Left renal pelvis (tissue), 4 donors: Measurements from ENCODE around the gene XPR1. TPM values are rescaled to one million over a fixed set of nuclear protein-coding genes. Genes with fewer than 3 reads are reported as not detected.
"Not testable (repeated sequence)": the region's sequence is repeated elsewhere in the genome, so short reads cannot be mapped to it uniquely, and the experiment has no call there.

Experiments used
- DNase-seq, 4 donors: peaks; one replicate each; pipeline ENCODE4 v3.0.0-alpha.2; 2013; ENCODE audit warnings: low read depth in 4 of 4, low spot score in 3 of 4
- polyA plus RNA-seq, 4 donors: library from polyadenylated mRNA; unstranded; fragments of 120-200 nt; gene quantifications; one replicate each; pipeline ENCODE4 v1.2.1, GENCODE V29; 2013; ENCODE audit not compliant: insufficient read length in 4 of 4

XPR1 gene
- polyA plus RNA-seq, 4 donors: 21.5 to 43.0 (median 38.8) TPM

DNA sequence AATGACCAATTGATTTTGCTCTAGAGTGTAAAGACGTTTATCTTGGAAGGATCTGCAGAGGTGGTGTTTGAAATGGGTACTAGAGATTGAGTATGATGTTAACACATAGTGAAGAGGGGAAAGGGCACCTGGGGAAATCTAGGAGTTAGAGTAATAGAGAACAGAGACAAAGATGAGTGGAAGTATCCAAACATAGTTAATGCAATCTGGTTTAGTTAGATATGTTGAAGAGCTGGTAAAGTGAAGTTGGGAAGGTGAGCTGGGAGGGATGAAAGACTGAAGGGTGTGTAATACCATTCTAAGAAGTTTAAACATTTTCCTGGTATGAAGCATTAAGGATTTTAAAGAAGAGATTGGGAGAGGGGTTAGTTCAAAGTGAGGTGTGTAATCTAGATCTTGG lies 11.0 kb downstream of the XPR1 start:
- no peak for DNase-seq

DNA sequence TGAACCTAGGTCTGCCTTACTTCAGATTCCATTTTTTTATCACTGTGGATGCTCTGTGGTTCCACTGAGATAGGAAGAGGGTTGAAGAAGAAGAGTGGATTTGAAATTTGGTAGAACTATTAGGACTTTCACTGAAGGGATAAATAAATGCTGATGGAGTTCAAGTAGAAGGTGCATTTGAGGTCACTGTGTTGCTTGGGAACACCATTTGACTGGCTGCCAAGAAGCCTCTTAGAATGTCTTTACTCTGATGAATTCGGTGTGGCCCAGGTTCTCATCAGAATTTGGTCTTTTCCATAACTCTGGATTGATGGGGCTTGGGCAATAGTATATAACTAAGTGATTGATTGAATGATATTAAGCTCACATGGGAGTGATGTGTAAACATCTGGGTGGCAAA lies 11.9 kb downstream of the XPR1 start:
- no peak for DNase-seq

DNA sequence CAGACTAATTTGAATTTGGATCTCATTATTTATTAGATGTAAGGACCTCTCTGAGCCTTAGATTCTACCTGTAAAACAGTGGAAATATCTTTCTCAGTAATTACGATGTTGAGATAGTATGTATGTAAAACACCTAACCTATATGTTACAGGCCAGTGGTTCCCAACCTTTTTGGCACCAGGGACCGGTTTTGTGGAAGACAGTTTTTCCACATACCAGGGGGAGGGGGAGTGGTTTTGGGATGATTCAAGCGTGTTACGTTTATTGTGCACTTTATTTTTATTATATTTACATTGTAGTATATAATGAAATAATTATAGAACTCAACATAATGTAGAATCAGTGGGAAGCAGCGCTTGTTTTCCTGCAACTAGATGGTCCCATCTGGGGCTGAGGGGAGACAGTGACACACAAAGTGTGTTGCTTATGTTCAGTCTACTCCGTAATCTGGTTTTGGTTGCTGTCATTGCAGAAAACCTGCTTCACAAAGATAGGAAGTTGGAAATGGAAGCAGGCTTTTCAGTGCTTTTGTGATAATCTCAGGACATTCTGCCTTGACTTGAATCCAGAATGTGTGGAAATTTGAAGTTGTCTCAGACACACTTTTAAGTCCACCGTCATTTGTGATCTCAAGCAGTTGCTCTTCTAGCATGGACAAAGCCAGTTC lies 12.8 kb downstream of the XPR1 start:
- no peak for DNase-seq

DNA sequence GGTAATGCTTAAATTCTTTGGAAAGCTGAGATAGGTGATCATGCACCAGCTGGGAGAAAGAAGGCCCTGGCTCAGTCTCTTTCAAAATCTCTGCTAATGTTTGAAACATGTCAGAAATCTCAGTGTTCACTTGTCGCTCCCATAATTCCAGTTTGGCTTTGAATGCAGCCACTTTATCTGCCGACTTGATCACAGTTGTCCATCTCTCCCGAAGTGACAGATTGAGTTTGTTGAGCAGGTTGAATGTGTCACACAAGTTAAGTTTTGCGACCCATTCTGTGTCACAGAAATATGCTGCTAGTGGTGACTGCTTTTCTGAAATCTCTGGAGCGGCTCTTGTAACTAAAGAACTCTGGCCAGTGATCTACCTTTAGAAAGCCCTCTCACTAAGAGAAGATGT lies 13.4 kb downstream of the XPR1 start:
- not testable (repeated sequence) for DNase-seq

DNA sequence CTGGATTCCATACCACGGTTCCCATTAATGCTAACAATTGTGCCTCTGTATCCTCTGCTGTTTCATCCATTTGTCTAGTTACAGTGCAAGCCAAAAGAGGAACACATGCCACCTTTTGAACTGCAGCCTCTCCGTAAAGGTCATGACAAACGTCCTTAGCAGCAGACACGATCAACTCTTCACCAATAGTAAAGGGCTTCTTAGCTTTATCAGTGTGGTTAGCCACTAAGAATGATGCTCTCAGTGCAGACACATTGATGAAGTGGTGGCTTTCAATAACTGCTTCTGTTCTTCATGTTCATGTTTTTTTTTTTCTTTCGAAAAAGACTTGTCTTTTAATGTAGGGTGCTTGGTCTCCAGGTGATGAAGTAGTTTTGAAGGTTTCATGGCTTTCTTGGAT lies 14.3 kb downstream of the XPR1 start:
- DNase-seq: no peak

DNA sequence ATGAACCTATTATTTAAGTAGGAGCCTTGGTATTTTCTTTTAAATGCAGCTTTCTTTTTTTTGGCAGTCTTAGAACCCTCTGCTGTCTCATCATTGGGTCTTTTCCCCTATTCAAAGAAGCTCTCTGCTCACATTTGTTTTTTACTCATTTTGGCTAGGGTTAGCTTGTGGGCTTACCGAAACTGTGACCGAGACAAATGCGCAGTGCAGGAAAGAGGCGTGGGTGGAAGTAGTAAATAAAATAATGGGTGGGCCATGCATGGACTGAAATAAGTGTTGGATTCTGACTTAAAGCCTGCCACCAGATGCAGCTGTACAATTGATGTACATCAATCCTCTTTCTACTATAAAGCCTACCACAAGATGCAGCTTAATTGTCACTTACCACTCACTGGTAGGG lies 14.7 kb downstream of the XPR1 start:
- DNase-seq: no peak

DNA sequence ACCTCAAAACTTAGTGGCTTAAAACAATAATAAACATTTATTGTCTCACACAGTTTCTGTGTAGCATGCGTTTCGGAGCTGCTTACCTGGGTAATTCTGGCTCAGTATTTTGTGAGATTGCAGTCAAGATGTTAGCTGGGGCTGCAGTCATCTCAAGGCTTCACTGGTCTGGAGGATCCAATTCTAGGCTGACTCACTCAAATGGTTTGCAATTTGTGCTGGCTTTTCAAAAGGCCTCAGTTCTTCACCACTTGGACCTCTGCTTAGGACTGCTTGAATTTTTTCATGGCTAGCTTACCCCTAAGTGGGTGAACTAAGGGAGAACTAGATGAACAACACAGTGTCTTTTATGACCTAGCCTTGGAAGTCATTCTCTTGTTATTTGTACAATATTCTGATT lies 21.0 kb downstream of the XPR1 start:
- no peak for DNase-seq

DNA sequence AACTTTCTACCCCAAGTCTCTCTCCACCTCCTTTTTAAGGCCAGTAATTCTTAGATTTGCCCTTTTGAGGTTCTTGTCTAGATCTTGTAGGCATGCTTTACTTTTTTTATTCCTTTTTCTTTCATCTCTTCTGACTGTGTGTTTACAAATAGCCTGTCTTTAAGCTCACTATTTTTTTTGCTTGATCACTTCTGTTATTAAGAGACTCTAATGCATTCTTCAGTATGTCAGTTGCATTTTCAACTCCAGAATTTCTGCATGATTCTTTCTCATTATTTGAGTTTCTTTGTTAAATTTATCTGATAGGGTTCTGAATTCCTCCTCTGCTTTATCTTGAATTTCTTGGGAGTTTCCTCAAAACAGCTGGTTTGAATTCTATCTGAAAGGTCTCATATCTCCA lies 30.9 kb downstream of the XPR1 start:
- DNase-seq: no peak

DNA sequence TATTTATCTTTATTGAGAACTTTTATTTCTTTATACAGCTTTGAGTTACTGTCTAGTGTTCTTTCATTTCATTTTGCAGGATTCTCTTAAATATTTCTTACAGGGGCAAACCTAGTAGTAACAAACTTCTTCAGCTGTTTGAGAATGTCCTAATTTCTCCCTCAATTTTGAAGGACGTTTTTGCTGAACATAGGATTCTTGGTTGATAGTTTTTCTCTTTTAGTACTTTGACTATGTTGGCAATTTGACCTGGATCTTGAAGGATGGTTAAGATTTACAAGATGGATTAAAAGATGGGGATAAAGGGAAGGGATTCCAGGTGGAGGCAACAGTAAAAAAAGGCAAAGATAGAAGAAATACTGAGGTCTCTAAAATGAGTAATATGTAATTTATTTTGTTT lies 38.9 kb downstream of the XPR1 start:
- no peak for DNase-seq

DNA sequence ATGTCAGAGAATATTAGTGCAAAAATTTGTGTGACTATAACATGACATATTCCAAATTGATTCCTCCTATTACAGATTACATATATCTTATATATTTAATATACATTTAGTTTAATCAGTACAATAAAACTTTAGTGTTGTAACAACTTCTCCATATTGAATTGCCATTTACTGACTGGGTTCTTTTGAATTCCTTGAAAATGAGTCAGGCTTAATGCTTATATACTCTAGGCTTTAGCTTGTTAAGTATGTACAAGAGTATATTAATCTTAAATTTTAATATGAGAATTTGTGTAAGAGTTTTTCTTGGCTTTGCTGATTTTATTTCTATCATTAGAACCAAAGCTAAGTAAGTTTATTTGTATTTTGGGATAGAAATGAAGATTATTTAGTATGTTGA lies 40.3 kb downstream of the XPR1 start:
- no peak for DNase-seq

DNA sequence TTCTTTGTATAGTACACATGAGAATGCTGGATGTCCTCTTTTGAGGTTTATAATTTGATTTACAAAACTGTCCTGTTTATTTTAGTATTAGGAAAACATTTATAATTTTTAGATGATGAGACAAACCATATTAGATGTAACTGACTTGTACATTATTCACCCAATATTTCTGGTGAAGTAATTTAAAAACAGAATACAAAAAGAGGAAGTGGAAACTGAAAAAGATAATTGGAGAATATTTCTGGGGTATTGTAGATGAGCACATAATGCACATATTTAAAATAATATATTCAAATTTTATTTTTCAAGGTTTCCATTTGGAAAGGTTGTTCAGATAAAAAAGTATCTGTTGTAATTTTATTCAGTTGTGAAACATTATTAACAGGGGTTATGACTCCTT lies 40.7 kb downstream of the XPR1 start:
- DNase-seq: no peak

DNA sequence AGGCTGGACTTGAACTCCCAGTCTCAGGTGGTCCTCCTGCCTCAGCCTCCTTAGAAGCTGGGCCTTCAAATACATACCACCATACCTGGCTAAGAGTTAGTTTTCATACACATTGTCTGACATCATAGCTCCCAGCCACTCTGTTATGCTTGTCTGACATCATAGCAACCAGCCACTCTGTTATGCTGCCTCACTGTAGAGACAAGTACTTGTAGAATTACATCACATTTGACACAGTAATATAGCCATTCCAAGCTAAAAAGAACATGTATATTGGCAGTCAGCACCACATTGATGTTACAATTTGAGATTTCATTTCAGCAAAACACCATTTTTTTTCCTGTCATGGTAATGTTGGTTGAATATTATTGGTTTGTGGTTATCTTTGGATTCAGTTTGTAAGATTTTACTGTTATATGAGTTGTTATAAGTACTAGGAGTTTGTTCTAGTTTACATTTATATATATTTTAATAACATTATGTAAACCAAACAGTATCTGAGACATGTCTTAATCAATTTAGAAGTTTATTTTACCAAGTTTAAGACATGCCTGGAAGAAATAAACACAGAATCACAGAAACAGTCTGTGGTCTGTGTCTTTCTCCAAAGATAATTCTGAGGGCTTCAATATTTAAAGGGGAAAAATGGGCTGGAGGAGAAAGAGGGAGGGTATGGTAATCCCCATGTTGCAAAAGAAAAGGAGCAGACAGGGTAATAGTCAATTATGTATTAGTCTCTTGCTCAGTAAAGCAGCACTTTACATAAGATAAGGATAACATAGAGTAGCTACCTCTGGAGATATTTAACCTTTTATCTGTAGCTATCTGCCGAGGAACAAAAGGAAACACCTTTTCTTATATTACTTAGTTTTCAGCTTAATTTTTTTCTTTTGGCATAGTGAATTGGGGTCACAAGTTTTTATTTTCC lies 43.0 kb downstream of the XPR1 start:
- DNase-seq: no peak

DNA sequence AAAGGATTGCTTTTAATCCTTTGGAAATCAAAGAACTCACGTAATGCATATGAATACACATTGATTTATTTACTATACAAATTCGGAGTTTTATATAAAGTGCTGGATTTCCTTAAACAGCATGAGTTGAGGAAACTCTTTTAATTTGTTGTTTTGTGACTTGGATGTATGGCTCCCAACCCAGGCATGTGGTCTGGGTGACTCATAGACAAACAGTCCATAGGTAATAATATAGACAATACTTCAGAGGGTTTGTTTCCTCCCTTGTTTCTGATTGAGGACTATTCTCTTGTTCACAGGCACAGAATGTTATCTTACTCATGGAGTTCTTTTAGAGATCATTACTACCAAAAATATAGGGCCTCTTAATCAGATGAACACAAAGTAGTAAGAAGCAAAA lies 43.8 kb downstream of the XPR1 start:
- no peak for DNase-seq

DNA sequence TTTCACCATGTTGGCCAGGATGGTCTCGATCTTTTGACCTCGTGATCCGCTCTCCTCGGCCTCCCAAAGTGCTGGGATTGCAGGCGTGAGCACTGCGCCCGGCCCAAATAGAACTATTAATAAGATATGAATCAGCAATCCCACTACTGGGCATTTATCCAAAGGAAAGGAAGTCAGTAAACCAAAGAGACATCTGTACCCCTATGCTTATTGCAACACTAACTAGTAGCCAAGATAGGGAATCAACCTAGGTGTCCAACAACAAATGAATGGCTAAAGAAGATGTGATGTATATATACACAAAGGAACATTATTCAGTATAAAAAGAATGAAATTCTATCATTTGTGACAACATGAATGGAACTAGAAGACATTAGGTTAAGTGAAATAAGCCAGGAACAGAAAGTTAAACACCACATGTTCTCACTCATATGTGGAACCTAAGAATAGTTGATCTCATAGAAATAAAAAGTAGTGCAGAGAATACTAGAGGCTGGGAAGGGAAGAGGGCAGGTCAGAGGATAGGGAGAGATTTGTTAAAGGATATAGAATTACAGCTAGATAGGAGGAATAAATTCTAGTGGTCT lies 48.8 kb downstream of the XPR1 start:
- no peak for DNase-seq

DNA sequence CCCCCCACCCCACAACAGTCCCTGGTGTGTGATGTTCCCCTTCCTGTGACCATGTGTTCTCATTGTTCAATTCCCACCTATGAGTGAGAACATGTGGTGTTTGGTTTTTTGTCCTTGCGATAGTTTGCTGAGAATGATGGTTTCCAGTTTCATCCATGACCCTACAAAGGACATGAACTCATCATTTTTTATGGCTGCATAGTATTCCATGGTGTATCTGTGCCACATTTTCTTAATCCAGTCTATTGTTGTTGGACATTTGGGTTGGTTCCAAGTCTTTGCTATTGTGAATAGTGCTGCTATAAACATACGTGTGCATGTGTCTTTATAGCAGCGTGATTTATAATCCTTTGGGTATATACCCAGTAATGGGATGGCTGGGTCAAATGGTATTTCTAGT lies 51.3 kb downstream of the XPR1 start:
- DNase-seq: not testable (repeated sequence)

DNA sequence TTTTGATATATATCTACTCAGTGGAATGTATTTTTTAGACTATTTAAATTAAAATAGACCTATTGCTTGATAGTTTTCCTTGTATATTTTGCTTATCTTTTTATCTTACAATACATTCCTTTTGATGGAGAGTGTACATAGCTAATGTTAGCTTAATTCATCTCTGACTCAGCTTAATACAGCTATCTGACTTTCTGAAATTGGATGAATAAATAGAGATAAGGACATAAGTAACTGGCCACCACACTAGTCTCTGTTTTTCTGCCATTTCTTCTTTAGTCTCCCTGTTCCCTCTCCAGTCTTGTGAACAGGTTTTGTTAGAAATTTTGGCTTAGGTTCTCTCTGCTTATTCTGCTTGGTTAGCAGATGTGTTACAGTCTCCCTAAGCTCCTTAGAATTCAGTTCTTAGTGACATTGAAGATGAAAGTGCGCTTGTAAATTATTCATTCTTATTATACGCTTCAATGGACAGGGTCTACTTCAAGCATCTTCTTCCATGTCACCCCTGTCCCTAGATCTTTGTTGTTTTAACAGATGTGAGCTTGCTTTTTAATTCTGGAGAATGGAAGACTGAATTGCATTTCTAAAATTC lies 59.6 kb downstream of the XPR1 start:
- no peak for DNase-seq

DNA sequence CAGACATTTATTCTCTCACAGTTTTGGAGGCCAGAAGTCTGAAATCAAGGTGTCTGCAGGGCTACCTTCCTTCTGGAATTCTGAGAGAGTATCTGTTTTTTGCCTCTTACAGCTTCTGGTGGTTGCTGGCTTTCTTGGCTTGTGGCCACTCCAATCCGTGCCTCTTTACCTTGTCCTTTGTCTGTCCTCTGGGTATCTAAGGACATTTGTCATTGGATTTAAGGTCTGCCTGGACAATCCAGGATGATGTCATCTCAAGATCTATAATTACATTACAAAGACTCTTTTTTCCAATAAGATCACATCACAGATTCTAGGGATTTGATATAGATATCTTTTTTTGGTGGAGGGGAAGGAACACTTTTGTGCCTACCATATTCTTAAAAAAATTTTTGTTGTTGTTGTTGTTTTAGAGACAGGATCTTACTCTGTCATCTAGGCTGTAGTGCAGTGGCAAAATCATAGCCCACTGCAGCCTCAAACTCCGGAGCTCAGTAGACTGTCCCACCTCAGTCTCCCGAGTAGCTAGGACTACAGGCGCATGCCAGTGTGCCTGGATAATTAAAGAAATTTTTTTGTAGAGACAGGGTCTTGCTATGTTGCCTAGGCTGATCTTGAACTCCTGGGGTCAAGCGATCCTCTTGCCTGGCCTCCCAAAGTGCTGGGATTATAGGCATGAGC lies 61.9 kb downstream of the XPR1 start:
- no peak for DNase-seq

DNA sequence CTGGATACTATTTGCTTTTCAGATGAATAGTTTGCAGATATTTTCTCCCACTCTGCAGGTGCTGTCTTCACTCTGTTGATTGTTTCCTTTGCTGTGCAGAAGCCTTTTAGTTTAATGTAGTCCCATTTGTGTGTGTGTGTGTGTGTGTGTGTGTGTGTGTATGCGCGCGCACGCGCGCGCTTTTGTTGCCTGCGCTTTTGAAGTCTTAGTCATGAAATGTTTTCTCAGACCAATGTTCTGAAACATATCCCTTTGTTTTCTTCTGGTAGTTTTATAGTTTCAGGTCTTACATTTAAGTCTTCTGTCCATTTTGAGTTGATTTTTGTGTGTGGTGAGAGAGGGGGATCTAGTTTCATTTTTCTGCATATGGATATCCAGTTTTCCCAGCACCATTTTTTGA lies 63.5 kb downstream of the XPR1 start:
- DNase-seq: no peak

DNA sequence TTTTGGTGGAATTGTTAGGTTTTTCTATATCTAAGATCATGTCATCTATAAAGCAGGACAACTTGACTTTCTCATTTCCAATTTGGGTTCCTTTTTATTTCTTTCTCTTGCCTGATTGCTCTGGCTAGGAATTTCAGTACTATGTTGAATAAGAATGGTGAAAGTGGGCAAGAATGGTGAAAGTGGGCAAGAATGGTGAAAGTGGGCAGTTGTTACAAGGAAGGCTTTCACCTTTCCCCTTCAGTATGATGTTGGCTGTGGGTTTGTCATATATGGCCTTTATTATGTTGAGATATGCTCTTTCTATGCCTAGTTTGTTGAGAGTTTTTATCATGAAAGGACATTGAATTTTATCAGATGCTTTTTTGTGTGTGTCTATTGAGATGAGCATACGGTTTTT lies 64.5 kb downstream of the XPR1 start:
- DNase-seq: no peak

DNA sequence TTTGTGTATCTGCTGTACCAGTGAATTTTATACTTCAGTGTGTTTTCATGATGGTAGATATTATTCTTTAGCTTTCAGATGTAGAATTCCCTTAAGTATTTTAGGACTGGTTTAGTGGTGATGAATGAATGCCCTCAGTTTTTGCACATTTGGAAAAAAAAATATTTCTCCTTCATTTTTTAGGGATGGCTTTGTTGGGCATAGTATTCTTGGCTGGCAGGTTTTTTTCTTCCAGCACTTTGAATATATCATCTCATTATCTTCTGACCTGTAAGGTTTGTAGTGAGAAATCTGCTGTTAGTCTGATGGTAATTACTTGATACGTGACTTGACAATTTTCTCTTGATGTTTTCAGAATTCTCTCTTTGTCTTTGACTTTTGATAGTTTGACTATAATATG lies 66.8 kb downstream of the XPR1 start:
- DNase-seq: no peak

DNA sequence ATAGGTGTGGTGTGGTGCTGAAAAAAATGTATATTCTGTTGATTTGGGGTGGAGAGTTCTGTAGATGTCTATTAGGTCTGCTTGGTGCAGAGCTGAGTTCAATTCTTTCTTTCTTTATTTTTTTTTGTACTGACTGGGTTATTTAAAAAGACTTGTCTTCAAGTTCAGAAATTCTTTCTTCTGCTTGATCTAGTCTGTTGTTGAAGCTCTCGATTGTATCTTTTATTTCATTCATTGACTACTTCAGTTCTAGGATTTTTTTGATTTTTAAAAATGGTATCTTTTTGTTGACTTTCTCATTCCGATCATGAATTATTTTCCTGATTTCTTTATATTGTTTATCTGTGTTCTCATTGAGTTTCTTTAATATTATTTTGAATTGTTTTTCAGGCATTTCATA lies 70.6 kb downstream of the XPR1 start:
- not testable (repeated sequence) for DNase-seq
